Measurements from ENCODE around the gene OTULINL.
A peak's percentile ranks its signal among the peaks of the same experiment; 100 is the strongest.

Gene OTULINL

GRCh38 chr5:14577971-14578370, 3.6 kb upstream of the OTULINL start:
- DNase-seq = no peak

GRCh38 chr5:14579246-14579645, 2.3 kb upstream of the OTULINL start:
- DNase-seq = no peak

- DNase-seq = no peak
Observed at GRCh38 chr5:14579731-14580397, 1.7 kb upstream of the OTULINL start.

GRCh38 chr5:14580398-14581034, 1.1 kb upstream of the OTULINL start:
- DNase-seq = no peak

- peak in 1 of 2 experiments; percentile 17 for DNase-seq
Observed at GRCh38 chr5:14581891-14582796, 552 bp downstream of the OTULINL start.

GRCh38 chr5:14582797-14583137, 1.2 kb downstream of the OTULINL start:
- no peak for DNase-seq

GRCh38 chr5:14584848-14585247, 3.3 kb downstream of the OTULINL start:
- no peak for DNase-seq

GRCh38 chr5:14587150-14587549, 5.6 kb downstream of the OTULINL start:
- DNase-seq = no peak

GRCh38 chr5:14588145-14588544, 6.6 kb downstream of the OTULINL start:
- no peak for DNase-seq

GRCh38 chr5:14588758-14589543, 7.4 kb downstream of the OTULINL start:
- DNase-seq = no peak

GRCh38 chr5:14590949-14591348, 9.4 kb downstream of the OTULINL start:
- no peak for DNase-seq

GRCh38 chr5:14591548-14591947, 10.0 kb downstream of the OTULINL start:
- no peak for DNase-seq

GRCh38 chr5:14593326-14594021, 11.9 kb downstream of the OTULINL start:
- DNase-seq = no peak

- no peak for DNase-seq
Observed at GRCh38 chr5:14594378-14595074, 12.9 kb downstream of the OTULINL start.

- DNase-seq = no peak
Observed at GRCh38 chr5:14595189-14595588, 13.6 kb downstream of the OTULINL start.

GRCh38 chr5:14595891-14596290, 14.3 kb downstream of the OTULINL start:
- DNase-seq = no peak

GRCh38 chr5:14597080-14597479, 15.5 kb downstream of the OTULINL start:
- DNase-seq = no peak

GRCh38 chr5:14598225-14598624, 16.6 kb downstream of the OTULINL start:
- no peak for DNase-seq

GRCh38 chr5:14599476-14600127, 18.0 kb downstream of the OTULINL start:
- no peak for DNase-seq

- DNase-seq = no peak
Observed at GRCh38 chr5:14600846-14601245, 19.3 kb downstream of the OTULINL start.

- no peak for DNase-seq
Observed at GRCh38 chr5:14603141-14603540, 21.5 kb downstream of the OTULINL start.
